Hematopoietic multipotent progenitor cell (in vitro differentiated cells): ENCODE measurements around the gene RAVER2. TPM values are rescaled to one million over a fixed set of nuclear protein-coding genes. Genes with fewer than 3 reads are reported as not detected.
"Not testable (repeated sequence)": the region's sequence is repeated elsewhere in the genome, so short reads cannot be mapped to it uniquely, and the experiment has no call there.

Experiments
- DNase-seq, 3 donors: peaks; one replicate each; pipeline ENCODE4 v3.0.0-alpha.2; 2011 to 2015; ENCODE audit warnings: low read depth in 2 of 3, low spot score in 2 of 3
- total RNA-seq: library from RNA; depleted of rRNA; stranded (reverse); fragments of >200 nt; gene quantifications from one replicate; pipeline ENCODE4 v1.2.3, GENCODE V29; 2012

Gene RAVER2
- total RNA-seq, 1 donor: 18.0 TPM

DNA sequence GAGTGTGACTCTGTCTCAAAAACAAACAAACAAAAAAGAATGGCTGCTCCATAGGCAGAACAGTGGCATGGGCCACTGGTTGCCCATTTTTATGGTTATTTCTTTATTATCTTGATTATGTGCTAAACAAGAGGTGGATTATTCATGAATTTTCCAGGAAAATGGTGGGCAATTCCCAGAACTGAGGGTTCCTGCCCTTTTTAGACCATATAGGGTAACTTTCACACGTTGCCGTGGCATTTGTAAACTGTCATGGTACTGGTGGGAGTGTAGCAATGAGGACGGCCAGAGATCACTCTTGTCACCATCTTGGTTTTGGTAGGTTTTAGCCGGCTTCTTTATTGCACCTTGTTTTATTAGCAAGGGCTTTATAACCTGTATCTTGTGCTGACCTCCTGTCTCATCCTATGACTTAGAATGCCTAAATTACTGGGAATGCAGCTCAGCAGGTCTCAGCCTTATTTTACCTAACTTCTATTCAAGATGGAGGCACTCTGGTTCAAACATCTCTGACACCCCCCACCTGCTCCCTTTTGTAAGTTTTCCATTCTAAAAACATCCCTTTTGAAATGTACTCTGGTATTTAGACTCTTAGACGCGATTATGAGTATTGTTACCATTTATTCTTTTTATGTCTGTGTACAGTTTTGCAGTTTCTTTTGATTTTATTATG is 57.1 kb downstream of the RAVER2 start:
- no peak for DNase-seq

DNA sequence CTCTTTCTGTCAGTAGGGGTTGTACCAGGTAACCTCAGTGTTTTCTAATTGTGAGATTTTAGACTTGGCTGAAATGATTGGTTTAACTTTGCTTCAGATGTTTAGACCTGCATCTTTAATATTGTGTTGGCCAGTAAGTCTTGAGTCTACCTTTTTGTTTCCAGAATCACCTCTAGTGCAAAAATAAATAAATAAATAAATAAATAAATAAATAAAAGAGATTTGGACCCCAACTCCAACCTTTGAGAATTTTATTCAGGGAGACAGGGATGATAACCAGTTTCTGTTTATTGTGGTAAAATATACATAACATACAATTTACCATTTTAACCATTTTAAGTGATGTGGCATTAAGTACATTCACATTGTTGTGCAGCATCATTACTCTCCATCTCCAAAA is 64.4 kb downstream of the RAVER2 start:
- no peak for DNase-seq

DNA sequence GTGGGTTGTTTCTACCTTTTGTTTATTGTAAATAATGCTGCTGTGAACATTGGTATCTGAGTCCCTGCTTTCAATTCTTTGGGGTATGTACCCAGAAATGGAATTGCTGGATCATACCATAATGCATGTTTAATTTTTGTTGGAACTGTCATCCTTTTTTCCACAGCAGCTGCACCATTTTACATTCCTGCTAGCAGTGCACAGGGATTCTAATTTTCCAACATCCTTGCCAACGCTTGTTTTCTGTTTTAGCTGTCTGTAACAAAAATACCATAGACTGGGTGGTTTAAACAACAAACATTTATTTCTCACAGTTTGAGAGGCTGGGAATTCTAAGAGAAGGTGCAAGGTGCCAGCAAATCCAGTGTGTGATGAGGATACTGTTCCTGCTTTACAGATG is 65.1 kb downstream of the RAVER2 start:
- DNase-seq: no peak

DNA sequence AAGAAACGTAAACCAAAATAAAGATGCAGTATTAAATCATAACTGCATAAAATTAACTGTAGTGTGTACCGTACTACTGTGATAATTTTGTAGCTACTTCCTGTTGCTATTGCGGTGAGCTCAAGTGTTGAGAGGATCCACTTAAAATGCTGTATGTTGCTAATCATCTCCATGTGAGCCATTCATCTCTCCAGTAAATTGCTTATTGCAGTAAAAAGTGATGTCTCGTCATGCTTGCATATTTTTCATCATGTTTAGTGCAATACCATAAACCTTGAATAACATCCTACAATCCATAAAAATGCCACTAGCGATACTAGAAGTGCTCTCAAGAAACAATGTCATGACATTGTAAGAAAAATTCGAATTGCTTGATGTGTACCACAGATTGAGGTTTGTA is 66.3 kb downstream of the RAVER2 start:
- no peak for DNase-seq

DNA sequence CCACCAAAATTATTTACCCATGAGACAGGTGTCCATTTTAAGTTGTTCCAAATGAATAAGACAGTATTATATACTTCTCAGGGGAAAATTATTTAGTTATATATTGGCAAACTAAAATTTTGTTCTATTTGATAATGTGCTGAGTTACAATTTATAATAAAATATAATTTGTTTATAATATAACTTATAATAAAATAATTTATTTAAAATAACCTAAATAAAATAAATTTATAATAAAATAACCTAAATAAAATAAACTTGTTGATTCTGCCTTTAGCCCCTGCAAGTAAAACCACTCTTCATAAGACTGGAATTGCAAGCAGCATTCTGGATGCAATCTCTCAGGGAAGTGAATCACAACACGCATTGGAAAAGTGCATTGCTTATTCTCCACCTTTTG is 69.6 kb downstream of the RAVER2 start:
- no peak for DNase-seq

DNA sequence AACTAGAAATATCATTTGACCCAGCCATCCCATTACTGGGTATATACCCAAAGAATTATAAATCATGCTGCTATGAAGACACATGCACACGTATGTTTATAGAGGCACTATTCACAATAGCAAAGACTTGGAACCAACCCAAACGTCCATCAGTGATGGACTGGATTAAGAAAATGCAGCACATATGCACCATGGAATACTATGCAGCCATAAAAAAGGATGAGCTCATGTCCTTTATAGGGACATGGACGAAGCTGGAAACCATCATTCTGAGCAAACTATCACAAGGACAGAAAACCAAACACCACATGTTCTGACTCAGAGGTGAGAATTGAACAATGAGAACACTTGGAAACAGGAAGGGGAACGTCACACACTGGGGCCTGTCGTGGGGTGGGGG is 72.5 kb downstream of the RAVER2 start:
- DNase-seq: not testable (repeated sequence)

DNA sequence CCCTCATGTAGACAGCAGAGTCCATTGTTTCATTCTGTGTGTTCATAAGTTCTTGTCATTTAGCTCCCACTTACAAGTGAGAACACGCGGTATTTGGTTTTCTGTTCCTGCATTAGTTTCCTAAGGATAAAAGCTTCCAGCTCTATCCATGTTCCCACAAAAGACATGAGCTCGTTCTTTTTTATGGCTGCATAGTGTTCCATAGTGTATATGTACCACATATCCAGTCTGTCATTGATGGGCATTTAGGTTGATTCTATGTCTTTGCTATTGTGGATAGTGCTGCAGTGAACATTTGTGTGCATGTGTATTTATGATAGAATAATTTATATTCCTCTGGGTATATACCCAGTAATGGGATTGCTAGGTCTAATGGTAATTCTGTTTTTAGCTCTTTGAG is 75.7 kb downstream of the RAVER2 start:
- DNase-seq: not testable (repeated sequence)

DNA sequence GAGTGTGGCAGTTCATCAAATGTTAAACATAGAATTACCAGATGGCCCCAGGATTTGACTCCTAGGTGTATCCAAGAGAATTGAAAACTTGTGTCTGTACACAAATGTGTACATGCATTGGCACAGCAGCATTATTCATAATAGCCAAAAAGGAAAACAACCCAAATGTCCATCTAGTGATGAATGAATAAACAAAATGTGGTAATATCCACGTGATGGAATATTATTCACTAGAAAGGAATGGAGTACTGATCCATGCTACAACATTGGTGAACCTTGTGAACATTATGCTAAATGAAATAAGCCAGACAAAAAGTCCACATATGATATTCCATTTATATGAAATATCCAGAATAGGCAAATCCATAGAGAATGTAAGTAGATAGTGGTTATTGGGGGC is 77.7 kb downstream of the RAVER2 start:
- DNase-seq: no peak

DNA sequence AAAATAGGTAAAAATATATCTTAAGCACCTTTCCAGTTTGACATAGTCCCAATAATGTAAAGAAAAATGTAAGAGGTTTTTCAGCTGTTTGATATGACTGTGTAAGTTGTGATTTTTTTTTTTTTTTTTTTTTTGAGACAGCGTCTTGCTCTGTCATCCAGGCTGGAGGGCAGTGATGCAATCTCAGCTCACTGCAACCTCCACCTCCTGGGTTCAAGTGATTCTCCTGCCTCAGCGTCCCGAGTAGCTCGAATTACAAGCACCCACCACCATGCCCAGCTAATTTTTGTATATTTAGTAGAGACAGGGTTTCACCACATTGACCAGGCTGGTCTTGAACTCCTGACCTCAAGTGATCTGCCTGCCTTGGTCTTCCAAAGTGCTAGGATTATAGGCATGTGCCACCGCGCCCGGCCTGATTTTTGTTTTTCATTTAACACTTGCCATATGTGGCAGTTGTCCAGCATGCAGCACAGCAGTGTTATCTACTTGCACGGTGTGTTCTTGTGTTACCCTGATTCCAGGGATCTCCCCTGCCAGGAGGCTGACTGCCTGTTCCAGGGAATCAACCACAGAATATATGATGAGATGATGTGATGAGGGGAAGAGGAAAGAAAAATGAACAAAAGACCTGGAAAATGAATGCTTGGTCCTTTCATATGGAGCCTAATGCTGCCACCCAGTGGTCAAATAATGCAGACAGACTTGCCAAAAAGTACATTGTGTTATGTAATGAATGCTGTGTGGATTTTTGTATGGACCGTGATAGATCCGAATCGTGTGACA is 79.0 kb downstream of the RAVER2 start:
- DNase-seq: peak; percentile 34 to 85 (median 70)

DNA sequence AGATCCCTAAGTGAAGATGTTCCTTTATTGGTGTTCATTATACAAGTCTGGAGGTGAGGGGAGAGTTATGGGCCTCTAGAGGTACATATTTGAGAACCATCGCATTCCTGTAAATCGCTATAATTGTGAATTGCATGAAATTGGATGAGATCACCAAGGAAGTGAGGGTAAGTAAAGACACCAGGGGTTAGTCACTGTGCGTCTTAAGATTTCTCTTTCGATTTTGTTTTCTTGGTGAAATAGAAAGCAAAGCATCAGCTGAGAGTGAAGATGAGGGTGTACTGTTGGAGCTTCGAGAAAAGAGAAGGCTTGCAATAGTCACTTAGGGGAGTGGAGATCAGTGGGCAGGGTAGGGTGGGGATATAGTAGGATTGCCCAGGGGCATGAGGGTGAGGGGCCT is 82.1 kb downstream of the RAVER2 start:
- no peak for DNase-seq

DNA sequence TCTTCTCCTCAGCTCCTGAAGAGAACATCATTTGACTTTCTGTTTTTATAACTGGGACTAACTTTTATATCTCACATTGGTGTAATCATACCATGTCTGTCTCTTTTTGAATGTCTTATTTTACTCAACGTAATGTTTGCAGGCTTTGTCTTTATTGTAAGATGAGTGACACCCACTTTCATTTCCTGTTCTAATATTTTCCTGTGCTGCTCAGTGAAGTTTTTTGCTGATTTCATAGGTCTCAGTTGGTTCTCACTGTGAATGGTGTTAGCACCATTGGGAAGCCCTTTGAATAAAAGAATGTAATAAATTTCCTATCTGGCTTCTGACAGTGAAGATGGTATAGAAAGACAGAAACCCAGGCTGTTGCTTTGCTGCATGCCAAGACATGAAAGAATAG is 84.0 kb downstream of the RAVER2 start:
- no peak for DNase-seq

DNA sequence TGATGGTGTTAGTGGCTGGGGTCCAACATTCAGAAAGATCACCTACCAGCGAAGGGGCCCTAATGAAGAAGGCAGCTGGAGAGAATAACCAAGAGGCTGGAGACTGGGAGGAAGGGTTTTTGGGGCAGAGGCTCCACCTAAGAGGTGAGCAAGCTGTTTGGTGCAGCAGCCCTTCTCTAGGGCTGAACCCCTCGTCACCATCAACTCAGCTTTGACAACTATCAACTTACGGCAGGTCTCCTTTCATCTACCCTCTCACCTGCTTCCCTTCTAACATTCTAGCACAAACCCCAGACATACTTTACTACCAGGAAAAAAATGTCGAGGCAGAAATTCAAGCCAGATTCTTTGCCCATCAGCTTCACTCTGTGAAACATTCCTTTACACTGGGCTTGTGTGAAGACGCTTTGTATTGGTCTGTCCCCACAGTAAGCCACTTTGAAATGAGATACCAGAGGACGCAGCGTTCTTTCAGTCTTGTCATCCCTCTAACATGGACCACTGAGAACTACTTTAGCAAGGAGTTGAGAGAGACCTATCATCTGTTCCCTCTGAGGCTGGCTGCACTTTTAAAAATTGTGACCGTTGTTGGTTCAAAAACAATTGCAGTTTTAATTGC is 84.6 kb downstream of the RAVER2 start:
- DNase-seq: no peak

DNA sequence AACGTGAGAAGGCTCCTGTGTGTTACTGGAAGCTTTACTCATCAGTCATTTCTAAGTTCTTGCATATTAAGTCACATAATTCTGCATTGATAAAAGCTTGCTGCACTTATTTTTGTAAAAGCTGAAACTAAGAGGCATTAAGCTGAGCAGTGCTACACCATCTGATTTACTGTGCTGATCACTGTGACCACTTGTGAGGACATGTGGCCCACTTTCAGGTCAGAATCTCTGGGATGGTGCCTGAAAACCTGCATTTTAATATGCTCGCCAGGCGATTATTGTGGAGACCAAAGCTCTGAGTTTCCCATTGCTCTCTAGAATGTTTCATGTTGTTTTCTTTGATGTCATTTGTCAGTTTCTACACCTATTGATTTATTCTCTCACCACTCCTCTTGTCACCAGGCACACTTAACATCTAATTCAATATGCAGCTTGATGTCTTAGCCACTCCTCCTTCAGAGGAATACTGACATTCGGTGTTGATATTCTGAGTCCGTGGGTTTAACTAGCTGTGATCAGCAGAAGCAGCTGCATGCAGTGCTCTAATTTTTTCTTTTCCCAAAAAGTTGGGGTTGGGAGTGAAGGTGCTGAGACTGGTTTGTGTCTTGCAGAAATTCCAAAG is 85.3 kb downstream of the RAVER2 start:
- DNase-seq: no peak

DNA sequence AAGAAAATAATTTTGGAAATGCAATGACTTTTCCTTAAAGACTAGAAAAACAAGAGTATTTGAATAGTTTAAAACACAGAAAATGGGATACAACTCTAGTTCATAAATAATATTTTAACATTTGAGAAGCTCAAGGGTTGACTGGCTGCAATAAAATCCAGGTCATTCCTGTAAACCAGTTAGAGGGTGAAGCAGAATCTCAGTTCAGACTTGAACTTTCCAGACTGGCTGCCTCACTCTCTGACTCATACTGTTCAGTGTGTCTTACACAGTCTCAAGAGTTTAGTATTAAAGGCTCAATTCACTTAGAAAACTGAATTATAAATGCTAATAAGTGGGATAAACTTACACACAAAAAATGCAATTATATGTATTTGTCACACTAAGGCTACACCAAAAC is 89.9 kb downstream of the RAVER2 start:
- no peak for DNase-seq

DNA sequence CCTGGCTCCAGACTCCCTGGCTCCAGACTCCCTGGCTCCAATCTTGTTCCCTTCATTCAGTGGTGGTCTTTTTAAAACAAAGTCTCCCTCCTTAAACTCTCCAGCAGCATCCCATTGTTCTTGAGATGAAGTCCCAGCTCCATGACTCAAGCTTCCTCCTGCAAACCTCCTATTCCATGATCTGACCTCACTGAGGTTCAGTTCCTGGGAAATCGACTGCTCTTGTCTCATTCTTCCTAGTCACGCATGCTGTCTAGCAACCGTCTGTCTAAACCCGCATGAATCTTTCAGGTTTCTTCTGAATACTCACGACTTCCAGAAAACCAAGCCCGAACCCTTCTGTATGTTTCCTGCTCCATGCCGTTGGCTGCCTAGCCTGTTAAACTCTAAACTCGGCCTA is 91.9 kb downstream of the RAVER2 start:
- DNase-seq: no peak

DNA sequence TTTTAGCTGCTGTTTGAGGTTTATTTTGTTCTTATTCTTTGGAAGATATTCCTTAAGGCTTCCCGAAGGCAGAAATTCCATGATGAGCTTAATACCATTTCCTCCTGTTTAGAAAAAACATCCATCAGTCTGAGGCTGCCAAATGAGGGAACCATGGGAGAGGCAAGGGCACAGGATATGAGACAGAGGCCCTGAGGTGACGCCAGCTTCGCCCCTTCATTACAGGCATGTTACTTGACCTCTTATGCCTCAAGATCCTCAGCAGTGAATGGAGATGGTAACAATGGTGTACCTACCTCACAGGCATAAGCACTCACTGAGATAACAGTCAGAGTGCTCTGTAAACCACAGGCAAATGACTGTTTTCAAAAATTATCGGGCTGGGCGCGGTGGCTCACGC is 93.6 kb downstream of the RAVER2 start:
- no peak for DNase-seq

DNA sequence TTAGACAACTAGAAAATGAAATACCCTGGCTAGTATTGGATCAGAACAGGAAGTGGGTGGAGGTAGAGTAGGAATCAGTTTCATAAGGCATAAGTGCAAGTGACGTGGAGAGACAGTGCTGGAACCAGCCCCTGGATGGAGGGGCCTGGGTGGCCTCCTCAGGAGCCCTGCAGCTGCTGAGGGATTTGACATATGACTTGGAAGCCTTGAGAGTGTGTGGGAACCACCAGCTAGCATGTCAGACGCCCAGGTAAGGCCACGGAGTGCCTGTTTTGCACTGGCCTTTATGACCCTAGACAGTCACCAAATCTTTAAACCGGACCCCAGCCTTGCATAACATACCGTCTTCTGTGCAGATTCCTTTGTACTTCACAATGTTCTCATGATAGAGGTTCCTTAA is 94.4 kb downstream of the RAVER2 start:
- DNase-seq: no peak

DNA sequence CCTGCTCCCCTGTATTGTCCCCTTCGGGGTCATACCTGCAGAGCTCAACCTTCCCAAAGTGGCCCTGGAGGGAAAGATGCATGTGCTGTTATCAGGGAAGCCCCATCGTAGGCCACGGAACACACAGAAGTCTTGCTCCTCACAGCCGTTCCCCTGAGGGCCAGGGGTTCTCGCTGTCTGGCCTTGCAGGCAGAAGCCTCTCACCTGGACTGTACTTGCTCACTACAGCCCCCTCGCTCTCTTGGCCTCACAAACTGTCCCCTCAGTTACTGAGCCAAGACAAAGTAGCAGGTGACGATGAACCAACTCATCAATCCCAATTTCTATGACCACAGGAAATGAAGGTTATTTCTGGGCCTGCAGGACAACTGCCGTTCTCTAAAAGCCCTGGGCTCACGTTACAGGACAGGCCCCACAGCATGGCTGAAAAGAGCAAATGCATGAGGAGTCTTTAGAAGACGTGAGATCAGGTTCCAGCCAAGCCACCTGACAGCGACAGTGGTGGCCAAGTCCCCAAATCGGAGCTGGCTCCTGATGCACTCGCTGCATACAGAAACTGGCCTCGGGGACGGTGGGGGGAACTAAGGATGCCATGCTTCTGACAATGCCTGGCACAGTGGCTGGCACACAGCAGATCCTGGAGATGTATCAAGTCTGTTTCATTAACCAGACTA is 95.0 kb downstream of the RAVER2 start:
- no peak for DNase-seq

DNA sequence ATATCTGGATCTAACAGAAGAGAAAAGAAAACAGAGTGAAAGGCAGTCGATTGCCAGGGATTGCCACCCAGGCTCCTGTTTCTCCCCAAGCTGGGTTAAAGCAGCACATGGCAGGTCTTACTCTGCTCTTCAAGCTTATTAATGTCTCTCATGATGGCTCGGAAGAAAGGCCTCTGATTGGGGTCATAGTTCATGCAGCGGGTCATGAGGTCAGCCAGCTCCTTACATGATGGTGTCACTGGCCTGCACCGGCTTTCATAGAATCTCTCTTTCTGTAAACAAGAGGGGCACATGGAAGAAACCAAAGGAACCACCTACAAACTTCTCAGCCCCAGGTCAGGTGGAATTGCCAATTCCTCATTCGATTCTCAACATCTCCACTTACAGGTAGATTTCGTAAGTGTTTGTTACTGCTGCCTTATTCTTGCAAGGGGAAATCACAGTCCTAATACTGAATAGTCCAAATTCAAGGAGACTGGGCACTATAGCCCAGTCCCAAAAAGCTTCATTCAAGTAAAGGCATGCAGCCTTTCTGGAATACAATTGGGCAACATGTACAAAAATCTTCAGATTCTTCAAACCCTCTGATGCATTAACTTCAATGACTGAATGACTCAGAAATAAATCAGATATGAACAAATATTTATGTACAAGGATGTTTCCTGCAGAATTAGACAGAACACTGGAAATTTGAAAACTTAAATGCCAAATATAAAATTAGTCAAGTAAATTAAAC is 96.6 kb downstream of the RAVER2 start:
- no peak for DNase-seq

DNA sequence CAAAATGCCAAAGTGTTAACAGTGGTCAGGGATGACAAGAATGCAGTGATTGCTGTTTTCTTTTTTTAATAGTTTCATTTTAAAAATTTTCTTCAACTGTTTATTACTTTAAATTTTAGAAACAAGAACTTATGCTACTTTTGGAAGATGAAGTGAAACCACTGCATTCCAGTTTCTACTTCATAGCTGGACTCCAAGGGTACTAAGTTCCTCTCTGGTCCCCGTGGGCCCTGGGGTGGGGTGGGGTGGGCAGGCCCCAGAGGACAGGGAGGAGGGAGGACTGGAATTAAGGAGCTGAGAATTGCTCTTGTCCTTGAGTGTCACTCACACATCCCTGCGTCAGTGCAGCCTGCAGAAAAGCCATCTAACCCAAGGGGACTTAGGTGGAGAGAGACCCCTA is 97.3 kb downstream of the RAVER2 start:
- no peak for DNase-seq
